GM21717 (cell line): Measurements from ENCODE around the gene EPB42.
"Not testable (repeated sequence)": the region's sequence is repeated elsewhere in the genome, so short reads cannot be mapped to it uniquely, and the experiment has no call there.

ENCODE experiments used
- ATAC-seq: cut with Tn5 transposase; IDR thresholded peaks from one replicate; pipeline ENCODE4 v1.9.1; 2021; ENCODE audit warnings: mild to moderate bottlenecking, moderate library complexity; ENCODE audit not compliant: unreplicated experiment

EPB42 gene

DNA sequence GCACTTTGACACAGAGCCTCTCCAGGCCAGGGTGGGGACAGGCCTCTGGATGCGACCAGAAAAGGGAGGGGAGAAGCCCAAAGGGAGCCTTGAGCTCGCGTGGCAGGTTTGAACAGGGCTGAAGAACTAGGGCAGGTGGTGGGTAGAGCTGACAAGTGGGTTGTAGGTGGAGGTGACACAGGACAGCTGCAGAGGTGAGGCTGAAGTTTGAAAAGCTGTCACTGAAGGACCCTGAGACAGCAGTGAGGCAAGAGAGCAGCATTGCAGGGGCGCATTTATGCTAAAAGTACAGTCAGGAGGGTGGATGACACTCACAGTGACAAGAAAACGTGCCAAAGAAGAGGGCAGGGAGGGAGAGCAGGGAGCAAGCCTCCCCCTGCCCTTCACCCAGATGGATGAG lies 21.8 kb upstream of the EPB42 start:
- ATAC-seq: no peak

- no peak for ATAC-seq
Measured at GRCh38 chr15:43241100-43241499, 20.3 kb upstream of the EPB42 start.

GRCh38 chr15:43239732-43240491 lies 19.1 kb upstream of the EPB42 start:
- no peak for ATAC-seq

DNA sequence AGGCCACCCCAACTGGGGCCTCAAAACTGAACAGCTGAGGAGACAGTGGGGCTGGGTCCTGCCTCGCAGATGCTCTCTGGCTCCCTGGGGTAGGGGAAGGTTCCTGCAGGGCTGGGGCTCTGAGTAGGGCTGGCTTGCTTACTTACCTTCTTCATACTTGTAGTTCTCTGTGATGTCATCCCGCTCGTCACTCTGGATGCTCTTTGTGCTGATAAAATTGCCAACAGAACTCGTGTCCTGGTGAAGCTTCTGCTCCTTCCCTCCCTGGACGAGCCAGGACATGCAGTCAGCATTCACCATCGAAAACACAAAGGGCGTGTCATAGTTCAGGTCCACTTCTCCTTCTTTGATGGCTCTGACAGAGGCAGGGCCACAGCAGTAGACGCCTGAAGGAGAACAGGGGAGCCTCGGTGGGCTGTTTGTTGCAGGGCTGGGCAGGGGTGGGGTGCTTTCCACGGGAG lies 17.9 kb upstream of the EPB42 start:
- ATAC-seq: no peak

- ATAC-seq: no peak
Measured at GRCh38 chr15:43237842-43238470, 17.1 kb upstream of the EPB42 start.

GRCh38 chr15:43235536-43235935 lies 14.7 kb upstream of the EPB42 start:
- no peak for ATAC-seq

DNA sequence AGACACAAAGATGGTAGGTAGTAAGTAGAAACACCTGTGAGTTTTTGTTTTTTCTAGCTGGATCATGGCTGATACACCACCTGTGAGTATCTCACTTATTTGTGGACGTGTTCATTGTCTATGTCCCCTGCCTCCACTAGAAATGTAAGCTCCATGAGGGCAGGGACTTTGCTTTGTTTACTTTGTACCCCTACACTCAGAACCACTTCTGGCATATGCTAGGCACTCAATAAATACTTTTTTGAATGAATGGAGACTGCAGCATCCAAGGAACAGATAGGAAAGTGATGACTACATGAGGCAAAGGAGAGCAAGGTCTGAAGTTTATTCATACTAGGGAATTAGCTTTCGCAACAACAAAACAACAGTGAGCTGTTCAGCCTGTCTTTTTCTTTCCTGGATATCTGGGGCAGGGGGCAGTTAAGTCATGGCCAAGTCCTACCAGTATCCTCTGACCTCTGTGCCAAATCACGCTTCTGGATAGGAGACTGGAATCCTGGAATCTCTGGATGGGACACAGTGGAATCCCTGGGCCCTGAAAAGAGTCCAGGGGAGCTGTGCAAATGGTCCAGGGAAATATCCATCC lies 11.6 kb upstream of the EPB42 start:
- ATAC-seq: no peak

- ATAC-seq: no peak
Measured at GRCh38 chr15:43230640-43231115, 9.9 kb upstream of the EPB42 start.

- no peak for ATAC-seq
Measured at GRCh38 chr15:43229977-43230376, 9.2 kb upstream of the EPB42 start.

DNA sequence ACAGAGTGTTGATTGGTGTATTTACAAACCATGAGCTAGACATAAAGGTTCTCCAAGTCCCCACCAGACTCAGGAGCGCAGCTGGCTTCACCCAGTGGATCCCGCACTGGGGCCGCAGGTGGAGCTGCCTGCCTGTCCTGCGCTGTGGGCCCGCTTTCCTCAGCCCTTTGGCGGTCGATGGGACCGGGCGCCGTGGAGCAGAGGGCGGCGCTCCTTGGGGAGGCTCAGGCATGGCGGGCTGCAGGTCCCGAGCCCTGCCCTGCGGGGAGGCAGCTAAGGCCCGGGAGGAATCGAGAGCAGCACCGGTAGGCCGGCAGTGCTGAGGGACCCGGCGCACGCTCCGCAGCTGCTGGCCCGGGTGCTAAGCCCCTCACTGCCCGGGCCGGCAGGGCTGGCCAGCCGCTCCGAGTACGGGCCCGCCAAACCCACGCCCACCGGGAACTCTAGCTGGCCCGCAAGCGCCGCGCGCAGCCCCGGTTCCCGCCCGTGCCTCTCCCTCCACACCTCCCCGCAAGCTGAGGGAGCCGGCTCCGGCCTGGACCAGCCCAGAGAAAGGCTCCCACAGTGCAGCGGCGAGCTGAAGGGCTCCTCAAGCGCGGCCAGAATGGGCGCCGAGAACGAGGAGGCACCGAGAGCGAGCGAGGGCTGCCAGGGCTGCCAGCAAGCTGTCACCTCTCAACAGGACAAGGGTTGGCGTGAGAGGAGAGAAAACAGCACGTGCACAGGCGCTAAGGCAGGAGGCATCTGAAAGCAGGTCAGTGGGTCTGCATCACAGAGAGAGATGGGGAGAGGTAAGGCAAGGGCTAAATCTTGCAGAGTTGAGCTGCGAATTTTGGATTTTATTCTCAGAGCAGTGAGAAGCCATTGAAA lies 5.9 kb upstream of the EPB42 start:
- no peak for ATAC-seq

- not testable (repeated sequence) for ATAC-seq
Measured at GRCh38 chr15:43225950-43226255, 5.1 kb upstream of the EPB42 start.

GRCh38 chr15:43225201-43225949 lies 4.6 kb upstream of the EPB42 start:
- no peak for ATAC-seq

DNA sequence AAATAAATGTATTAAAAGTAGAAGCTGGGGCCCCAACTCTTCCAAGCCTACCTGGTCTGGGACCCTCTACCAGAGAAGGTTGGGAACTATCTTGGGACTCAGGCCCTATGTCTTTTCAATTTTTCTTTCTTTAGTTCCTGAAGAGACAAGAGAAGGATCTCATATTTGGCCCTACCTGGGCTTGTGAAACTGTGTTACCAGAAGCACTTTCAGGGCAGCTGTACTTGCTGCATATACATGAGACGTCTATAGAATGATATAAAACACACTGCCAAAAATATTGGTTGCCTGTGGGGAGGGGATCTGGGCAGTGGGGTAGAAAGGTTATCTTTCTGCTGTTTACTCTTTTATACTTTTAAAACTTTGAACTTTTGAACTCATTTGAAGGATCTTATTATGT lies 604 bp upstream of the EPB42 start:
- no peak for ATAC-seq

DNA sequence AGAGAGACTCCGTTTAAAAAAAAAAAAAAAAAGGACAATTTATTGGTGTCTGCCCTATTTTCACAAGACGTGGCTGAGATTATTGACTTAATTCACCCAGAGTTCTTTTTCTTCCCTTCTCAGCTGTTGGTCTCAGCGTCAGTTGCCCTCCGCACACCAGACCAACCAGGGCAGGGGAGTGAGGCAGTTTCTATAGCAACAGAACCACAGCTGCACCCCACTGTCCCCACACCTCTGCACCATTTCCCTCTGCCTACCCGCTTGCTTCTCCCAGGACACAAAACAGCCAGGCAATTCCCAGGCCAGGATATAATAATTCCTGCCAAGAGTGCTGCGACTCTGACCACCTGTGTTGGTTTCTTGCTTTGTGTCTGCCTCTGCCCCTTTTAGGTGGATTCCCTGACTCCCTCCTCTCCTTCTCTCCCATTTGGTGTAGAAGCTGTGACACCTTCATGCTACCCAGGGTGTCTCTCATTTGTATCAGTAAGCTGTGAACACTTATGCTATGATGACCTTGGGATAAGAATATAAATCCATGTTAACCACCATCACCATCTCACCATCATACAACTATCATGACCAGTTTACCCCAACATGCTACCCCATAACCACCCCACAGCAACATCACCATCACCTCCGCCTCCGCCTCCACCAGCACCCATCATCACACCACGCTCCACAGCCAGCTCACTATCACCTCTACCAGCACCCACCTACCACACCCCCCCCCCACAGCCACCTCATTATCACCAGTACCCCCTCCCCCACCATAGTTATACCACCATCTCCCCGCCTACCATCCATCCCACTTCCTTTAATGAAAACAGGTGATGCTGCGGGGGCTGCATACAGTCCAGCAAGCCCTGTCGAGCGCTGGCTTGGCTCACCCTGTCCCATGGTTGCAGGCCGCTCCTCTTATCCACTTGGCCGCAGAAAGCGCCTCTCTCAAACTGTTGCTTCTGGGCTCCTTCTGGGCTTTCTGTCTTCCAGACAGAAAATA lies 589 bp downstream of the EPB42 start:
- no peak for ATAC-seq

DNA sequence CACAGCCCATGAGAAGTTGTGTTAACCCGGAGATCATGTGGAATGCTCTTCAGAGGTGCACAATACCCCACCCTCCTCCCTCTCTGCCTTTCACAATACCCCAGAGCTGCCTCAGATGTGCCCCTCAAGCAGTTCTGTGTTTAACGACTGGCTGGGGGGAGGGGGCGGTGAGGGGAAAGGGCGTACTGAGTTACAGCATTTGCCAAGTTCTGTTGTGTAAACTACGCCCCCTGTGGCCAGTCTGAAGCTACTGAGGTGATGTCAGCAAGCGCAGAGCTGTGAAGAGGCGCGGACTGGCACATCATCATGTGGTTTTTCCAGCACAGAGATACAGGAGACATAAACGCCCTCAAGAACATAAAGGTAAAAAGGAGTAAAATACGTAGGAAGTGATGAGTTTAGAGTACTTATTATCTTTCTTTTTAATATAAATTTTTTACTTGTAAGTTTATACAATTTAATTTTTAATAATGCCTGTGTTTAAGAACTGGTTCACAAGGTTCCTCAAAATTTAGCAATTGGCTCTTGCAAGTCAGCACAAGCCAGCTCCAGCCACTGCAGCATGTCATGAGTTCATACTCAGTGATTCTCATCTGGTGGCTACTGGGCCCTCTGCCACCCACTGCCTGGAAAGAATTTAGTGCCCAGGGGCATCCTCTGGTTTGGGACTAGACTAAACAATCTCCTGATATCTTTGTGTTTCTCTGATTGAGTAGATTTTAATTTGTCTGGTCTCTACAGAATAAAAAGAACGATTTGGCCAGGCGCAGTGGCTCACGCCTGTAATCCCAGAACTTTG lies 1.7 kb downstream of the EPB42 start:
- ATAC-seq: no peak

GRCh38 chr15:43215961-43216360 lies 4.9 kb downstream of the EPB42 start:
- no peak for ATAC-seq

DNA sequence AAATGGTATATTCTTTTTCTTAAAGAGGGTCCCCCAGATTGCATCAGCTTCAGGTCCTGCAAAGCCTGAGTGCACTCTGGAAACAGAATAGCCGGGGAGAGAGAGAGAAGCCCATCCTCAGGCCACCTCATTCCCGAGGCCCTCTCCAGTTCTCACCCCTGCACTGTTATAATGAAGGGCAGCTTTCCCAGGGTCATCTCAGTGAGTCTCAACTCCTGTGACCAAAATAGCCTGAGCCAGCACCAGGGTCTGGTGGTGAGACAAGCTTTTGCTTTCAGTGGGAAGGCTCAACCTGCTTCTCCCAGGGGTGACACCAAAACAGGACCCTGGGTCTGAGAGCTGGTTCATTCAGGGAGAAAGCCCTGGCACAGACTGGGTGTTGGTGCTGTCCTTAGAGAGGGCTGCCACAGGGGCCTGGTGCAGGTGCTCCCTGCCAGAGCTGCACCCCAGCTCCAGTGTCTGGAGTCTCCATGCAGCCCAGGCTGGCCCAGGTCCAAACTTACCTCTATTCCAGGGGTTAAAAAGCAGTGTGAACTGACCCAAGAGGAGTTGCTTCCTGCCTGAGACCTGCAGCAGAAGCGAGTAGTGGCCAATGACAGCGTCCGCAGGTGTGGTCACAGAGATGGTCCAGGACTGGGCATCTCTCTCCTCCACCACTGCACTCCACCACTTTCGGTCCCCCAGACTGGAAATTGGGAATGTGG lies 6.1 kb downstream of the EPB42 start:
- ATAC-seq: no peak

- no peak for ATAC-seq
Measured at GRCh38 chr15:43214169-43214568, 6.6 kb downstream of the EPB42 start.
